Measurements from ENCODE around the gene FREY1. TPM values are rescaled to one million over a fixed set of nuclear protein-coding genes. Genes with fewer than 3 reads are reported as not detected.

The FREY1 gene
- total and polyA plus RNA-seq, 2 of the 13 experiments (the other 11 are each of a cell fraction or from before 2014, with no cell fraction given): 0.44 to 0.73 TPM

DNA sequence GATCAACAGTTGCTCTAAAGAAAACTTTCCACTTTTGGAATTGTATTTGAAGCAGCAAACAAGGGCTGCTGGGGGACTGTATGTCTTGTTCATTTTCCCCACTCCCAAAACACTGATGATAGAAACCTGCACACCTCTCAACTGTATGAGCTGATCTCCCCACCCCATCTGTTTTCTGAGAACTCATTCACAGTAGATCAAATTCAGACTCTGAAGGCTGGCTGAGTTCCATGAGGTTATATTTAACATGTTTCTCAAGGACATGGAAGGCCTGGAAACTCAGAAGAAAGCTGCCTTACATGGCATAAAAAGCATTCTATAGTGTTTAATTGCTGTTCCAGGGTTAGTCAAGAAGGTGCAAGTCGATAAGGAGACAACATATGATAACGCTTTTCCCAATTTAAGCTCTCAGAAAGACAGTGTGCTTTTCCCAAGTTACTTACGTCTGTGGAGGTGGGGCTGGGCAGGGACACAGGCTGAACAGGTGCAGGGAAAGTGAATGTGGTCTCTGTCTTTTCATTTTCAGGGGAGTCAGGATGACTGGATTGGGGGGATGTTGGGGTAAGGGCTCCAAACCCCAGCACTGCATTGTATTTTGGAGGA, 38.4 kb upstream of the FREY1 start:
- intact Hi-C loops (cut with micrococcal nuclease; ENCODE audit: unreplicated experiment) (no loop called here), in situ Hi-C loops (cut with HindIII; ENCODE audit: extremely low pct_ligation_motif_present, low pct_unique_long_range_greater_than_20kb) (no loop called here)
- BruUV-seq (replicated peaks): no TSS peak
- FAIRE-seq (no peak), ATAC-seq (no peak), DNase-seq (ENCODE audit: low spot score) (no peak)
- TF ChIP-seq NFE2L2 (IDR thresholded peaks at IDR 0.05; ENCODE audit: low read length): no peak
- TF ChIP-seq EED (CRISPR knock-in tag; IDR thresholded peaks at IDR 0.05): no peak
- TF ChIP-seq, protein P1, sequence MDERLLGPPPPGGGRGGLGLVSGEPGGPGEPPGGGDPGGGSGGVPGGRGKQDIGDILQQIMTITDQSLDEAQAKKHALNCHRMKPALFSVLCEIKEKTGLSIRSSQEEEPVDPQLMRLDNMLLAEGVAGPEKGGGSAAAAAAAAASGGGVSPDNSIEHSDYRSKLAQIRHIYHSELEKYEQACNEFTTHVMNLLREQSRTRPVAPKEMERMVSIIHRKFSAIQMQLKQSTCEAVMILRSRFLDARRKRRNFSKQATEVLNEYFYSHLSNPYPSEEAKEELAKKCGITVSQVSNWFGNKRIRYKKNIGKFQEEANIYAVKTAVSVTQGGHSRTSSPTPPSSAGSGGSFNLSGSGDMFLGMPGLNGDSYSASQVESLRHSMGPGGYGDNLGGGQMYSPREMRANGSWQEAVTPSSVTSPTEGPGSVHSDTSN (CRISPR knock-in tag; IDR thresholded peaks at IDR 0.05): no peak
- no peak overlapping the region for H3K4me3 ChIP-seq (replicated peaks in 1 of 3; ENCODE audit: insufficient read depth in 1 of 3, low read depth in 2 of 3, low read length in 3 of 3)
- H3K36me3 ChIP-seq (replicated peaks in 1 of 2; ENCODE audit: control insufficient read depth in 1 of 2, insufficient read depth in 2 of 2, low read length in 2 of 2): peaks cover 15 to 28% of the 10 kb centered on the region in 2 experiments; a peak in 4 of 5 replicates
- no peaks in the 10 kb centered on the region for H3K4me1 ChIP-seq (ENCODE audit: insufficient read depth, low read length)
- ChIA-PET CTCF (ENCODE audit: low intra/inter-chr PET ratio, low total read pairs) (no interaction called here), POLR2A (no interaction called here)
- H3K79me2 ChIP-seq (ENCODE audit: insufficient read depth, low read length): no peaks in the 10 kb centered on the region
- H3K27ac ChIP-seq (ENCODE audit: extremely low read length, insufficient read depth, low read length): no peak overlapping the region
- H4K20me1 ChIP-seq (ENCODE audit: insufficient read depth, low read length): no peaks in the 10 kb centered on the region
- 92% methylated on average over 3 of the region's 3 CpGs for WGBS (ENCODE audit: low lambda C conversion rate)
- H3K9me3 ChIP-seq (ENCODE audit: low read length): no peaks in the 10 kb centered on the region
- H3K4me2 ChIP-seq (ENCODE audit: low read depth, low read length): no peak overlapping the region
- no peak overlapping the region for H3K9ac ChIP-seq (ENCODE audit: insufficient read depth, low read depth, low read length)
- no peaks in the 10 kb centered on the region for H3K27me3 ChIP-seq (ENCODE audit: control insufficient read depth in 1 of 2, insufficient read depth in 2 of 2, low read length in 2 of 2)
- H2AFZ ChIP-seq (ENCODE audit: low read length): no peak overlapping the region

DNA sequence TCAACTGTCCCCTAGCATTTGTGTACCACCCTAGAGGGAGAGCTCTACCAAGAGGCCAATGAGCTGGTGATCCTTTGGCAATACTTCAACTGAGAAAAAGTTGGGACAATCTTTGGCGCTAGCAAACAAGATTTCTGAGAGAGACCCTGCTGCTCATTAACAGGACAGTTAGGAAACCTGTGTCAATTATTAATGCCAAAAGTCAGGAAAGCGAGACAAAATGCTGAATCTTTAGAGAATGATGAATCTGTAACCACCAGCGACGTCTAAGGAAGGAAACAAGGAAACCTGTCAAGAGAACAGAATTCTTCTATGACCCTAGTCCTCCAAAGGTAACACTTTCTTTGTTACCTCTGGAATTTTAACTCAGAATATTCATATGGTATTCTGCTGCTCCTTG, 35.3 kb upstream of the FREY1 start:
- POLR2A ChIA-PET: no interaction called here
- H3K4me2 ChIP-seq (ENCODE audit: low read depth, low read length): no peak overlapping the region
- H4K20me1 ChIP-seq (ENCODE audit: insufficient read depth, low read length): no peaks in the 10 kb centered on the region
- H3K36me3 ChIP-seq (replicated peaks in 1 of 2; ENCODE audit: control insufficient read depth in 1 of 2, insufficient read depth in 2 of 2, low read length in 2 of 2): peaks cover 11 to 18% of the 10 kb centered on the region in 2 experiments; a peak in 4 of 5 replicates
- no peaks in the 10 kb centered on the region for H3K79me2 ChIP-seq (ENCODE audit: insufficient read depth, low read length)
- H3K9ac ChIP-seq (ENCODE audit: insufficient read depth, low read depth, low read length): no peak overlapping the region
- CTCF ChIA-PET (ENCODE audit: low intra/inter-chr PET ratio, low total read pairs): no interaction called here
- BruUV-seq (replicated peaks): no TSS peak
- no peak overlapping the region for H3K4me3 ChIP-seq (replicated peaks in 1 of 3; ENCODE audit: insufficient read depth in 1 of 3, low read depth in 2 of 3, low read length in 3 of 3)
- H2AFZ ChIP-seq (ENCODE audit: low read length): no peak overlapping the region
- intact Hi-C loops (cut with micrococcal nuclease; ENCODE audit: unreplicated experiment) (no loop called here), in situ Hi-C loops (cut with HindIII; ENCODE audit: extremely low pct_ligation_motif_present, low pct_unique_long_range_greater_than_20kb) (no loop called here)
- H3K9me3 ChIP-seq (ENCODE audit: low read length): no peaks in the 10 kb centered on the region
- no peak overlapping the region for H3K27ac ChIP-seq (ENCODE audit: extremely low read length, insufficient read depth, low read length)
- no peaks in the 10 kb centered on the region for H3K27me3 ChIP-seq (ENCODE audit: control insufficient read depth in 1 of 2, insufficient read depth in 2 of 2, low read length in 2 of 2)
- FAIRE-seq (no peak), DNase-seq (ENCODE audit: low spot score) (no peak), ATAC-seq (no peak)
- WGBS (ENCODE audit: low lambda C conversion rate): 78% methylated on average over 4 of the region's 4 CpGs
- no peaks in the 10 kb centered on the region for H3K4me1 ChIP-seq (ENCODE audit: insufficient read depth, low read length)
- no peak for TF ChIP-seq TEAD2 (CRISPR knock-in tag; IDR thresholded peaks at IDR 0.05)
- TF ChIP-seq NFIC (IDR thresholded peaks at IDR 0.05; ENCODE audit: low read length): no peak
- TF ChIP-seq, protein P2, sequence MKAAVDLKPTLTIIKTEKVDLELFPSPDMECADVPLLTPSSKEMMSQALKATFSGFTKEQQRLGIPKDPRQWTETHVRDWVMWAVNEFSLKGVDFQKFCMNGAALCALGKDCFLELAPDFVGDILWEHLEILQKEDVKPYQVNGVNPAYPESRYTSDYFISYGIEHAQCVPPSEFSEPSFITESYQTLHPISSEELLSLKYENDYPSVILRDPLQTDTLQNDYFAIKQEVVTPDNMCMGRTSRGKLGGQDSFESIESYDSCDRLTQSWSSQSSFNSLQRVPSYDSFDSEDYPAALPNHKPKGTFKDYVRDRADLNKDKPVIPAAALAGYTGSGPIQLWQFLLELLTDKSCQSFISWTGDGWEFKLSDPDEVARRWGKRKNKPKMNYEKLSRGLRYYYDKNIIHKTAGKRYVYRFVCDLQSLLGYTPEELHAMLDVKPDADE (CRISPR knock-in tag; IDR thresholded peaks at IDR 0.05): no peak
- TF ChIP-seq, protein P3, sequence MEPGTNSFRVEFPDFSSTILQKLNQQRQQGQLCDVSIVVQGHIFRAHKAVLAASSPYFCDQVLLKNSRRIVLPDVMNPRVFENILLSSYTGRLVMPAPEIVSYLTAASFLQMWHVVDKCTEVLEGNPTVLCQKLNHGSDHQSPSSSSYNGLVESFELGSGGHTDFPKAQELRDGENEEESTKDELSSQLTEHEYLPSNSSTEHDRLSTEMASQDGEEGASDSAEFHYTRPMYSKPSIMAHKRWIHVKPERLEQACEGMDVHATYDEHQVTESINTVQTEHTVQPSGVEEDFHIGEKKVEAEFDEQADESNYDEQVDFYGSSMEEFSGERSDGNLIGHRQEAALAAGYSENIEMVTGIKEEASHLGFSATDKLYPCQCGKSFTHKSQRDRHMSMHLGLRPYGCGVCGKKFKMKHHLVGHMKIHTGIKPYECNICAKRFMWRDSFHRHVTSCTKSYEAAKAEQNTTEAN (CRISPR knock-in tag; conservative IDR thresholded peaks at IDR 0.05): no peak
- TF ChIP-seq, protein P4, sequence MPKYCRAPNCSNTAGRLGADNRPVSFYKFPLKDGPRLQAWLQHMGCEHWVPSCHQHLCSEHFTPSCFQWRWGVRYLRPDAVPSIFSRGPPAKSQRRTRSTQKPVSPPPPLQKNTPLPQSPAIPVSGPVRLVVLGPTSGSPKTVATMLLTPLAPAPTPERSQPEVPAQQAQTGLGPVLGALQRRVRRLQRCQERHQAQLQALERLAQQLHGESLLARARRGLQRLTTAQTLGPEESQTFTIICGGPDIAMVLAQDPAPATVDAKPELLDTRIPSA (CRISPR knock-in tag; IDR thresholded peaks at IDR 0.05; ENCODE audit: borderline replicate concordance): no peak
- TF ChIP-seq, protein P5, sequence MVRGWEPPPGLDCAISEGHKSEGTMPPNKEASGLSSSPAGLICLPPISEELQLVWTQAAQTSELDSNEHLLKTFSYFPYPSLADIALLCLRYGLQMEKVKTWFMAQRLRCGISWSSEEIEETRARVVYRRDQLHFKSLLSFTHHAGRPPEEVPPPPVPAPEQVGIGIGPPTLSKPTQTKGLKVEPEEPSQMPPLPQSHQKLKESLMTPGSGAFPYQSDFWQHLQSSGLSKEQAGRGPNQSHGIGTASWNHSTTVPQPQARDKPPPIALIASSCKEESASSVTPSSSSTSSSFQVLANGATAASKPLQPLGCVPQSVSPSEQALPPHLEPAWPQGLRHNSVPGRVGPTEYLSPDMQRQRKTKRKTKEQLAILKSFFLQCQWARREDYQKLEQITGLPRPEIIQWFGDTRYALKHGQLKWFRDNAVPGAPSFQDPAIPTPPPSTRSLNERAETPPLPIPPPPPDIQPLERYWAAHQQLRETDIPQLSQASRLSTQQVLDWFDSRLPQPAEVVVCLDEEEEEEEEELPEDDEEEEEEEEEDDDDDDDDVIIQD (CRISPR knock-in tag; IDR thresholded peaks at IDR 0.05; ENCODE audit: low read depth): no peak
- TF ChIP-seq HNF4A (CRISPR knock-in tag; IDR thresholded peaks at IDR 0.05): no peak
- TF ChIP-seq TEAD3 (CRISPR knock-in tag; optimal IDR thresholded peaks at IDR 0.05; ENCODE audit: borderline replicate concordance): no peak
- no peak for TF ChIP-seq MEIS2 (CRISPR knock-in tag; IDR thresholded peaks at IDR 0.05)
- TF ChIP-seq ZNF329 (CRISPR knock-in tag; IDR thresholded peaks at IDR 0.05; ENCODE audit: low read depth): no peak
- no peak for TF ChIP-seq MTF2 (CRISPR knock-in tag; IDR thresholded peaks at IDR 0.05; ENCODE audit: borderline replicate concordance)
